Endometrial microvascular endothelial cells (primary cell): ENCODE measurements around the gene SUGP2. TPM values are rescaled to one million over a fixed set of nuclear protein-coding genes. Genes with fewer than 3 reads are reported as not detected.
"Not testable (repeated sequence)": the region's sequence is repeated elsewhere in the genome, so short reads cannot be mapped to it uniquely, and the experiment has no call there.

ENCODE experiments used
- in situ Hi-C: cut with HindIII; loops from 2 replicates; pipeline ENCODE4 v1.10.0; 2017; ENCODE audit warnings: low sequenced_read_pairs, low pct_unique_long_range_greater_than_20kb; ENCODE audit errors: inconsistent ontology term
- total RNA-seq: library from RNA; depleted of rRNA; stranded (reverse); fragments of >200 nt; gene quantifications from one replicate; pipeline ENCODE4 v1.2.3, GENCODE V29; 2015; ENCODE audit errors: inconsistent ontology term

Gene SUGP2
- total RNA-seq, 1 donor from 2014 or later, result 19.5 TPM

- in situ Hi-C loops, result no loop called here
Measured at GRCh38 chr19:18969931-18970659, 63.2 kb downstream of the SUGP2 start.

DNA sequence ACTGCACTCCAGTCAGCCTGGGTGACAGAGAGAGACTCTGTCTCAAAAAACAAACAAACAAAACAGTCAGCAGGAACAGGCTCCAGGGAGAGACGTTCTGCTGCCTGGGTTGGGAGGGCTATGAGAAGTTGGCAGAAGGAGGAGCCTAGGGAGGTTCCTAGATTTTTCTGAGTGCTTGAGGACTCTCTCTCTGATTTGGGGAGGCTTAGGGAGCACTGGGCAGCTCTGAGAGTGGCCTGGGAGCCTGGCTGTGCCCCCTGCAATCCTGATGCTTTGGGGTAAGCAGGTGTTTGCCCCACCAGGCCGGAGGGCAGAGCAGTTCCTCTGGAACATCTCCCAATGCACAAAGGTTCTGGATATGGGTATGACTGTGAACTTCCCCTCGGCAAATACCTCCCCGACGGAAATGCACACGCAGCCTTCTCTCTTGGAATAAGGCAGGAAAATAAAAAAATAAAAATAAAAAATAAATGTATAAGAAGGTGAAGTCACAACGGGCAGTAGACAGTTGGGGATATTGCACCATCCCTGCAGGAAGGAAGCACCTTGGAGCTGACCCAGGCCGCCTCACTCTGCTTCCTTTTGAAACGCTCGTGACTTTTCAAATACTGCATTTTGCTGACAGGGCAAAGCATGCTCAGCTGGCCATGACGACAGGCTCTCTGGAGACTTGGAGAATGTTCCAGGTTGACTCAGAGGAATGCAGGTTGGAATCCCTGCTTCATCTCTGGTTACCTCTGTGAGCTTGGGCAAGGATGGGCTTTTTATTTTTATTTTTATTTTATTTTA is 65.8 kb downstream of the SUGP2 start:
- in situ Hi-C loops, result no loop called here

- in situ Hi-C loops, result no loop called here
Measured at GRCh38 chr19:18966307-18966706, 67.0 kb downstream of the SUGP2 start.

DNA sequence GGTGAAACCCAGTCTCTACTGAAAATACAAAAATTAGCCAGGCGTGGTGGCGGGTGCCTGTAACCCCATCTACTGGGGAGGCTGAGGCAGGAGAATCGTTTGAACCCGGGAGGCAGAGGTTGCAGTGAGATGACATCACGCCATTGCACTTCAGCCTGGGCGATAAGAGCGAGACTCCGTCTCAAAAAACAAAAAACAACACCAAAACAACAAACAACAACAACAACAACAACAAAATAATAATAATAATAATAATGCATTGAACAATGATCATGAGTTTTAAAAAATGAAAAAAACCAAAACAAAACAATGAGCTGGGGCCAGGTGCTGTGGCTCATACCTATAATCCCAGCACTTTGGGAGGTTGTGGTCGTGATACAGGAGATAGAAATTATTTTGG is 69.2 kb downstream of the SUGP2 start:
- in situ Hi-C loops, result no loop called here

GRCh38 chr19:18961767-18962620 is 71.3 kb downstream of the SUGP2 start:
- in situ Hi-C loops, result no loop called here

- in situ Hi-C loops, result no loop called here
Measured at GRCh38 chr19:18960370-18960769, 72.9 kb downstream of the SUGP2 start.

- in situ Hi-C loops, result no loop called here
Measured at GRCh38 chr19:18955042-18955441, 78.3 kb downstream of the SUGP2 start.

GRCh38 chr19:18954094-18954493 is 79.2 kb downstream of the SUGP2 start:
- in situ Hi-C loops, result no loop called here

GRCh38 chr19:18952364-18953003 is 80.8 kb downstream of the SUGP2 start:
- in situ Hi-C loops, result not testable (repeated sequence)

DNA sequence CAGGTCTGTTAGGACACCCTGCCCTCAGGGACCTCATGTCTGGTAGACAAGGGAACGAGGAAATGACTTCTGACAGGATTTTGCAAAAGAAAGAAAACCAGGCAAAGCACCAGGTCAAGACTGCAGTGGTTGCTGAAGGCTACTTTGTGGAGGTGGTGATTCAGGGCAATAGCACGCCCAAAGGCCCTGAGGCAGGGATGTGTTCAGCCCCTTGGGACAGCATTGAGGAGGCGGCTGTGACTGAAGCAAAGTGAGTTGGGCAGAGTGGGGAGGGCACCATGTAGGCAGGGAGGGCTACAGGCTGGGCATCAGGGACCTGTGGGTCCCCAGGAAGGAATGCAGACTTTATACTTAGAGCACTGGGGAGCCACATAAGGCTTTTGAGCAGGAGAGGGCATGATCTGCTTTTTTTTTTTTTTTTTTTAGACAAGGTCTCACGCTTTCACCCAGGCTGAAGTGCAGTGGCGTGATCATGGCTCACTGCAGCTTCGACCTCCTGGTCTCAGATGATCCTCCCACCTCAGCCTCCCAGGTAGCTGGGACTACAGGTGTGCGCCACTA is 81.5 kb downstream of the SUGP2 start:
- in situ Hi-C loops, result no loop called here

GRCh38 chr19:18949858-18950257 is 83.5 kb downstream of the SUGP2 start:
- in situ Hi-C loops, result no loop called here

DNA sequence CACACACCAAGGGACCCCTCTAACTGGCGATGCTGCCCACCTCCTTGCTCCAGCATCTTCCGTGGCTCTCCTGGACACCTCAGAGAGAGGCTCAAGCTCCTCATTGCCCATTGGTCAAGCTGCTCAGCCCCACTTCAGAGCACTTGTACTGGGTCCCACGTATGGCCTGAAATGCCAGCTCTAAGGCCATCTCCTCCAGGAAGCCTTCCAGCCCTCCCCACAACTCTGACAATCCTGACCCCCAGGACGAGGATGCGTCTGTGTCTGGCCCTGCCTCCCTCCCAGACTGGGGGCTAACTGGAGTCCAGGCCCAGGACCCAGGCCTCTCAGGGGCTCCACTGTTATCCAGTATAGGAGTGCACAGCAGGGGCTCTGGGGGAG is 84.4 kb downstream of the SUGP2 start:
- in situ Hi-C loops, result no loop called here

- in situ Hi-C loops, result no loop called here
Measured at GRCh38 chr19:18948075-18948975, 85.0 kb downstream of the SUGP2 start.

- in situ Hi-C loops, result no loop called here
Measured at GRCh38 chr19:18946918-18947317, 86.4 kb downstream of the SUGP2 start.

DNA sequence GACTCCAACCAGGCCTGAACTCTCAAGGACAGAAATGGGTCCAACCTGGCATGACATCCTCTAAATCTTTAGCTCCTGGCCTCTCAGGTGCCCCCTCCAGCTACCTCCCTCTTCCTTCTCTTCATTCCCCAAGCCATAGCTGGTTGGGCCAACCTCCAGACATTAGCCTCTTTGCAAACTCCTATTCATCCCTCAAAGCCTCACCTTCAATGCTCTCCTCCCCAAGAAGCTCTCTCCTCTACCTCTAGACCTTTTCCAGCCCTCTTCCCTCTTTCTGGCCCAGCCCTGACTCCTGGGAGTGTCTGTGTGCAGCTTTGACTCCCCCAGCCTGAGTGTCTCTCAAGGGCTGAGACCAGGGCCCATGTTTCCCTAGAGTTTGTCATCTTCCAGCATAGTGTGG is 87.0 kb downstream of the SUGP2 start:
- in situ Hi-C loops, result no loop called here

DNA sequence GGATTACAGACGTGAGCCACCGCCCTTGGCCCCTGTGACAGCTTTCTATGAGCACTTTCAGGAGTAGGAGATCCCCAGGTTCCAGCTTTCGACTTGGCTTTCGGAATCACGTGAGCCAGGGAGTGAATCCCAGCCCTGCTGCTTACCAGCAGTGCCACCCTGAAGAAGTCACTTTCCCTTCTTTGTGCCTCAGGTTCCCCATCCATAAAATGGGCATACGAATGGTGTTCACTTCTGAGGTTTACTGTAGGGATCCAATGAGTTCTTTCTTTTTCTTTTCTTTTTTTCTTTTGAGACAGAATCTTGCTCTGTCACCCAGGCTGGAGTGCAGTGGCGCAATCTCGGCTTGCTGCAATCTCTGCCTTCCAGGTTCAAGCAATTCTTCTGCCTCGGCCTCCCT is 88.0 kb downstream of the SUGP2 start:
- in situ Hi-C loops, result no loop called here

DNA sequence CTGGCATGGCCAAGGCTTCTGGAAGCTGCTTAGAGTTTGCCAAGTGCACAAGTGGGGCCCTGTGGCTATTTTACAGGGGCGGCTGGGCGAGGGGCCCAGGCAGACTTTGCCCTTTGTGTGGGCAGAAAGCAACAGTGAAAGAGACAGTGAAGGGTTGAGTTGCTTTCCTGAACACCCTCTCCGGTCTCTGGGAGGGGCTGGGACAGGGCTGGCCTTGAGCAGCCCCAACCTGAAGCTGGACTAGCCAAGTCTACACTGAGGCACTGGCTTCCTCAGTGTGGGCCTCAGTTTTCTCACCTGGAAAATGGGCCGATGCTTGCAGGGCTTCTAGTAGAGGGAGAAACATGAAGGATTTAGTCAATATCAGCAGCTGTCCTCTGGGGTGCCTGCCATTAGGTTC is 89.9 kb downstream of the SUGP2 start:
- in situ Hi-C loops, result no loop called here

DNA sequence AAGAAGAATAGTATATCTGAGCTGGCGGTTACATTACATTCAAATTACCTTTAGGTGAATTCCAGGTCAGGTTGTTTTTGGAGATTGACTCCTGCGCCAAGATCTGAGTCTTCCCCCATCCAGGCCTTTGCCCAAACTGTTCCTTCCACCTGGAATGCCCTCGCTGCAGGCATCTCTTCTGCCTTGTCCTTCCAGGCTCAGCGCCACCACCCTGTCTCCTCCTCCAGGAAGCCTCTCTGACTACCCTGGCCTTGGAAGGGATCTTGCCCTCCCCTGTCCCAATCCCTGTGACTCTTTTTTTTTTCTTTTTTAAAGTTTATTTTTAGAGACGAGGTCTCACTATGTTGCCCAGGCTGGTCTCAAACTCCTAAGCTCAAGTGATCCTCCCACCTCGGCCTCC is 90.6 kb downstream of the SUGP2 start:
- in situ Hi-C loops, result no loop called here
